ENCODE results near the gene GSTM4. TPM values are rescaled to one million over a fixed set of nuclear protein-coding genes. Genes with fewer than 3 reads are reported as not detected.

The GSTM4 gene
- polyA plus RNA-seq, 2 donors = 22.9 to 26.4 TPM

DNA sequence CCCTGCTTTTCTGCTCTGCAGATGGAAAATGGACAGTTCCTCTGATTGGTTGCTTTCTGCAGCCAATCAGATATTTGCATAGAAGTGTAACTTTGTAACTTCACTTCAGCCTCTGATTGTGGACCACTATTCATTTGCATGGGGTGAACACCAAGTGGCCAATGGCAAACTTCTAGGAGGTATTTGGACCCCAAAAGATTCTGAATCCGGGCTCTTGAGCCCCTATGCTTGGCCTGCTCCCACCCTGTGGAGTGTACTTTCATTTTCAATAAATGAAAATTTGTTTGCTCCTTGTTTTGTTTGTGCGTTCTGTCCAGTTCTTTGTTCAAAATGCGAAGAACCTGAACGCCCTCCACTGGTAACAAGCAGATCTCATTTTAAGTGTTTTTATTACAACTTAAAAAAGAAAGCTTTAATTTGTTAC, 6.4 kb upstream of the GSTM4 start:
- WGBS, 2 donors = 61 to 73% methylated on average over 4 of the region's 4 CpGs
- Histone ChIP-seq H3K36me3 (ENCODE audit: control insufficient read depth in 2 of 2, insufficient read depth in 2 of 2, low read length in 1 of 2) (no peaks in the 10 kb centered on the region), H3K9me3 (ENCODE audit: control insufficient read depth in 2 of 2, insufficient read depth in 1 of 2, low read depth in 1 of 2, low read length in 1 of 2) (no peaks in the 10 kb centered on the region), H3K27ac (ENCODE audit: low read depth in 2 of 2, low read length in 1 of 2) (no peak overlapping the region), H3K4me3 (ENCODE audit: low read depth in 1 of 2, low read length in 2 of 2) (peak overlapping the region in 1 of 2 donors; percentile 15), H3K4me1 (ENCODE audit: control insufficient read depth in 2 of 2, insufficient read depth in 2 of 2, low read length in 1 of 2) (peaks cover 0 to 1% of the 10 kb centered on the region in 2 donors), H3K27me3 (ENCODE audit: control insufficient read depth in 1 of 2, insufficient read depth in 2 of 2, low read length in 2 of 2) (no peaks in the 10 kb centered on the region)

DNA sequence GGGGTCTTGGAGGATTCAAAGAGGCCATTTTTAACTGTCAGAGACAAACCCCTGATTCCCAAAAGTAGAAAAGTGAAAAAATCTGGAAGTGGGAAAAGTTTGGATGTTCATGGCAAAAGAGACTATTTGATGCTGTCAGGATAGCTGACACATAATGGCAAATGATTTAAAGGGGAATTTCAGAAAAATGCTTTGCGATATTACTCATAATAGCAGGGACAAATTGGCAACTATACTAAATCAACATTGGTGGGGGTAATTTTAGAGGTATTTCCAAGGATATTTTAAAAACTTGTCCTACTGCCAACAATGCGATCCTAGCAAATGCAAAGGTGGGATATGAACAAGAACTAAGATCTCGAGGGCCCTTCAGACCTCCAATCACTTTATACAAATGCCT, 5.3 kb upstream of the GSTM4 start:
- H3K27ac ChIP-seq (ENCODE audit: low read depth in 2 of 2, low read length in 1 of 2) = no peak overlapping the region
- H3K4me1 ChIP-seq (ENCODE audit: control insufficient read depth in 2 of 2, insufficient read depth in 2 of 2, low read length in 1 of 2) = peaks cover 0 to 7% of the 10 kb centered on the region in 2 donors
- no peaks in the 10 kb centered on the region for H3K36me3 ChIP-seq (ENCODE audit: control insufficient read depth in 2 of 2, insufficient read depth in 2 of 2, low read length in 1 of 2)
- H3K27me3 ChIP-seq (ENCODE audit: control insufficient read depth in 1 of 2, insufficient read depth in 2 of 2, low read length in 2 of 2) = no peaks in the 10 kb centered on the region
- no peaks in the 10 kb centered on the region for H3K9me3 ChIP-seq (ENCODE audit: control insufficient read depth in 2 of 2, insufficient read depth in 1 of 2, low read depth in 1 of 2, low read length in 1 of 2)
- 79 to 87% methylated on average over 3 of the region's 3 CpGs for WGBS, 2 donors
- no peak overlapping the region for H3K4me3 ChIP-seq (ENCODE audit: low read depth in 1 of 2, low read length in 2 of 2)

DNA sequence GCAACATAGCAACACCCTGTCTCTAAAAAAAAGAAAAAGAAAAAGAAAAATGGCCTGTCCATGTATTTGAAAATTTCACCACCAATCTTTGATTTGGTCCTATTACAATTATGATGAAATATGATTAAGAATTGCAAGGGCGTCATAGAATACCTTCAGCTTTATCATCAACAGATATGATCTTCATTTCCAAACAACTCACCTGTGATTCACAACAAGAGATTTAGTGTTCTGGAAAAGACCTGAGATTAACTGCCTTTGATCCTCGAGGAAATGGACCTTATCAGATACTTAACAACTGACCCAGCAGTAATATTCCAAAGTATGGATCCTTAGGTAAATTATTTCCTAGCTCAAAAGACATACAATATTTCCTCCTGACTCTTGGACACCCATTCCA, 3.5 kb upstream of the GSTM4 start:
- Histone ChIP-seq H3K27me3 (ENCODE audit: control insufficient read depth in 1 of 2, insufficient read depth in 2 of 2, low read length in 2 of 2) (no peaks in the 10 kb centered on the region), H3K4me1 (ENCODE audit: control insufficient read depth in 2 of 2, insufficient read depth in 2 of 2, low read length in 1 of 2) (peaks cover 0 to 9% of the 10 kb centered on the region in 2 donors), H3K4me3 (ENCODE audit: low read depth in 1 of 2, low read length in 2 of 2) (no peak overlapping the region), H3K36me3 (ENCODE audit: control insufficient read depth in 2 of 2, insufficient read depth in 2 of 2, low read length in 1 of 2) (no peaks in the 10 kb centered on the region), H3K9me3 (ENCODE audit: control insufficient read depth in 2 of 2, insufficient read depth in 1 of 2, low read depth in 1 of 2, low read length in 1 of 2) (no peaks in the 10 kb centered on the region), H3K27ac (ENCODE audit: low read depth in 2 of 2, low read length in 1 of 2) (no peak overlapping the region)
- WGBS, 2 donors = 62 to 72% methylated on average over 2 of the region's 2 CpGs

DNA sequence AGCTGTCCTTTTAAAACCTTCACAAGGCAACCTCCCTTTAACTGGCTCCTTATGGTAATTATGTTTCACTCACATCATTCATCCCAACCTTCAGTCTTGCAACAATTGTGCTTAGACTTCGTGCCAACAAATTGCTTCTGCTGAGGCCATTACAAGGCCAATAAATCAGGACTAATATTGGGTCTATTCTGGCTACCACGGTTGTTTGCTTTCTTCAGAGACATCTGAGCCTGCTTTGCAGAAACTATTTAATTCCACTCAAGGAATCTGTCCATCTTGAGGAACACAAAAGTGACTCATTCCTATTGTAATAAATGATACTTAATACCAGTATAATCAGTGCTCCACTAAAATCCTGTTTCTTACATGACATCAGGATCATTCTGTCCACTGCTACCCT, 2.6 kb upstream of the GSTM4 start:
- 57 to 60% methylated on average over 2 of the region's 2 CpGs for WGBS, 2 donors
- H3K4me3 ChIP-seq (ENCODE audit: low read depth in 1 of 2, low read length in 2 of 2) = no peak overlapping the region
- H3K36me3 ChIP-seq (ENCODE audit: control insufficient read depth in 2 of 2, insufficient read depth in 2 of 2, low read length in 1 of 2) = no peaks in the 10 kb centered on the region
- H3K27ac ChIP-seq (ENCODE audit: low read depth in 2 of 2, low read length in 1 of 2) = no peak overlapping the region
- no peaks in the 10 kb centered on the region for H3K27me3 ChIP-seq (ENCODE audit: control insufficient read depth in 1 of 2, insufficient read depth in 2 of 2, low read length in 2 of 2)
- H3K9me3 ChIP-seq (ENCODE audit: control insufficient read depth in 2 of 2, insufficient read depth in 1 of 2, low read depth in 1 of 2, low read length in 1 of 2) = no peaks in the 10 kb centered on the region
- H3K4me1 ChIP-seq (ENCODE audit: control insufficient read depth in 2 of 2, insufficient read depth in 2 of 2, low read length in 1 of 2) = peaks cover 0 to 10% of the 10 kb centered on the region in 2 donors

DNA sequence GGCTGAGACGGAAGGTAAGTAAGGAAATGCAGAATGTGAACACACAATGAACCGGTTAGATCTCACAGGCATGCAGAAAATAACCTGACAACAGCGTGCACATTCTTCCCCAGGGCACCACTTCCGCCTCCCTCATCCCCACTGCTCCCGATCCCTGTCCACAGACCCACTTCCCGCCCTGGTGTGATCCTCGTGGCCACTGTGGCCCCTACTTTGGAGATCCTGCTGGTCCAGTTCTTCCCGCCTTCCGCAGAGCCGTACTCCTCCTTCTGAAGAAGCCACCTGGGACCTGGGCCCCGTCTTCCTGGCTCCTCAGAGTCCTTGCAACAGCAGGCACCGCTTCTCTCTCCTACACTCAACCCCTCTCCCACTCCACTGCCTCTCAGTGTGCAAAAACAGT, 1.4 kb upstream of the GSTM4 start:
- H3K27ac ChIP-seq (ENCODE audit: low read depth in 2 of 2, low read length in 1 of 2) = no peak overlapping the region
- H3K27me3 ChIP-seq (ENCODE audit: control insufficient read depth in 1 of 2, insufficient read depth in 2 of 2, low read length in 2 of 2) = no peaks in the 10 kb centered on the region
- peaks cover 0 to 10% of the 10 kb centered on the region in 2 donors for H3K4me1 ChIP-seq (ENCODE audit: control insufficient read depth in 2 of 2, insufficient read depth in 2 of 2, low read length in 1 of 2)
- 90 to 92% methylated on average over 12 of the region's 12 CpGs for whole genome bisulfite sequencing, 2 donors
- no peak overlapping the region for H3K4me3 ChIP-seq (ENCODE audit: low read depth in 1 of 2, low read length in 2 of 2)
- no peaks in the 10 kb centered on the region for H3K9me3 ChIP-seq (ENCODE audit: control insufficient read depth in 2 of 2, insufficient read depth in 1 of 2, low read depth in 1 of 2, low read length in 1 of 2)
- peaks cover 0 to 6% of the 10 kb centered on the region in 2 donors for H3K36me3 ChIP-seq (ENCODE audit: control insufficient read depth in 2 of 2, insufficient read depth in 2 of 2, low read length in 1 of 2)

- no peaks in the 10 kb centered on the region for H3K27me3 ChIP-seq (ENCODE audit: control insufficient read depth in 1 of 2, insufficient read depth in 2 of 2, low read length in 2 of 2)
- peaks cover 0 to 10% of the 10 kb centered on the region in 2 donors for H3K4me1 ChIP-seq (ENCODE audit: control insufficient read depth in 2 of 2, insufficient read depth in 2 of 2, low read length in 1 of 2)
- WGBS, 2 donors = 89 to 90% methylated on average over 4 of the region's 4 CpGs
- peaks cover 0 to 6% of the 10 kb centered on the region in 2 donors for H3K36me3 ChIP-seq (ENCODE audit: control insufficient read depth in 2 of 2, insufficient read depth in 2 of 2, low read length in 1 of 2)
- H3K27ac ChIP-seq (ENCODE audit: low read depth in 2 of 2, low read length in 1 of 2) = no peak overlapping the region
- H3K9me3 ChIP-seq (ENCODE audit: control insufficient read depth in 2 of 2, insufficient read depth in 1 of 2, low read depth in 1 of 2, low read length in 1 of 2) = no peaks in the 10 kb centered on the region
- H3K4me3 ChIP-seq (ENCODE audit: low read depth in 1 of 2, low read length in 2 of 2) = no peak overlapping the region
Observed at GRCh38 chr1:109657395-109657794, 1.5 kb downstream of the GSTM4 start.

GRCh38 chr1:109657970-109658369, 2.1 kb downstream of the GSTM4 start:
- no peaks in the 10 kb centered on the region for H3K9me3 ChIP-seq (ENCODE audit: control insufficient read depth in 2 of 2, insufficient read depth in 1 of 2, low read depth in 1 of 2, low read length in 1 of 2)
- no peak overlapping the region for H3K4me3 ChIP-seq (ENCODE audit: low read depth in 1 of 2, low read length in 2 of 2)
- H3K27ac ChIP-seq (ENCODE audit: low read depth in 2 of 2, low read length in 1 of 2) = no peak overlapping the region
- H3K4me1 ChIP-seq (ENCODE audit: control insufficient read depth in 2 of 2, insufficient read depth in 2 of 2, low read length in 1 of 2) = peaks cover 0 to 10% of the 10 kb centered on the region in 2 donors
- H3K36me3 ChIP-seq (ENCODE audit: control insufficient read depth in 2 of 2, insufficient read depth in 2 of 2, low read length in 1 of 2) = peaks cover 0 to 6% of the 10 kb centered on the region in 2 donors
- H3K27me3 ChIP-seq (ENCODE audit: control insufficient read depth in 1 of 2, insufficient read depth in 2 of 2, low read length in 2 of 2) = no peaks in the 10 kb centered on the region
- 73 to 80% methylated on average over 7 of the region's 7 CpGs for WGBS, 2 donors

GRCh38 chr1:109658533-109659042, 2.7 kb downstream of the GSTM4 start:
- peaks cover 0 to 10% of the 10 kb centered on the region in 2 donors for H3K4me1 ChIP-seq (ENCODE audit: control insufficient read depth in 2 of 2, insufficient read depth in 2 of 2, low read length in 1 of 2)
- H3K27me3 ChIP-seq (ENCODE audit: control insufficient read depth in 1 of 2, insufficient read depth in 2 of 2, low read length in 2 of 2) = no peaks in the 10 kb centered on the region
- H3K27ac ChIP-seq (ENCODE audit: low read depth in 2 of 2, low read length in 1 of 2) = no peak overlapping the region
- 45 to 53% methylated on average over 3 of the region's 3 CpGs for WGBS, 2 donors
- peaks cover 0 to 6% of the 10 kb centered on the region in 2 donors for H3K36me3 ChIP-seq (ENCODE audit: control insufficient read depth in 2 of 2, insufficient read depth in 2 of 2, low read length in 1 of 2)
- H3K9me3 ChIP-seq (ENCODE audit: control insufficient read depth in 2 of 2, insufficient read depth in 1 of 2, low read depth in 1 of 2, low read length in 1 of 2) = no peaks in the 10 kb centered on the region
- no peak overlapping the region for H3K4me3 ChIP-seq (ENCODE audit: low read depth in 1 of 2, low read length in 2 of 2)

DNA sequence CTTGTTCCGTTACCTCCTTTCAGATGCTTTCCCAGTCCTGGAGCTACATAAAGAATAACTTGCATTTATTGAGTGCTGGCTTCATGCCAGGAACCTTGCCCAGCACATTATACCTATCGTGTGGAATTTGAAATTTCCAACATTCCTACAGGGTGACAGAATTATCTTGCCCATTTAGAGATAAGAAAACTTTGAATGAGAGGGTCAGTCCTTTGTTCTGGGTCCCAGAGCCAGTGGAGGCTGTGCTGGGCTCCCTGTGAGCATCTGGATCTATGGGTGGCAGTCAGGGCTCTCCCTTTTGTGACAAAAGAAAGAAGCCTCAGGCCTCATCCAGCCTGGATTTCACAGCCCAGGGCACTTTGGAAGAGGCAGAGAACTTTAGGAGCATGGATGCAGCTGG, 3.2 kb downstream of the GSTM4 start:
- Histone ChIP-seq H3K27ac (ENCODE audit: low read depth in 2 of 2, low read length in 1 of 2) (no peak overlapping the region), H3K4me3 (ENCODE audit: low read depth in 1 of 2, low read length in 2 of 2) (no peak overlapping the region), H3K9me3 (ENCODE audit: control insufficient read depth in 2 of 2, insufficient read depth in 1 of 2, low read depth in 1 of 2, low read length in 1 of 2) (no peaks in the 10 kb centered on the region), H3K27me3 (ENCODE audit: control insufficient read depth in 1 of 2, insufficient read depth in 2 of 2, low read length in 2 of 2) (no peaks in the 10 kb centered on the region), H3K36me3 (ENCODE audit: control insufficient read depth in 2 of 2, insufficient read depth in 2 of 2, low read length in 1 of 2) (peaks cover 0 to 6% of the 10 kb centered on the region in 2 donors), H3K4me1 (ENCODE audit: control insufficient read depth in 2 of 2, insufficient read depth in 2 of 2, low read length in 1 of 2) (peaks cover 0 to 10% of the 10 kb centered on the region in 2 donors)
- WGBS, 2 donors = 59 to 63% methylated on average over 2 of the region's 2 CpGs

GRCh38 chr1:109659997-109660690, 4.2 kb downstream of the GSTM4 start:
- H3K4me3 ChIP-seq (ENCODE audit: low read depth in 1 of 2, low read length in 2 of 2) = no peak overlapping the region
- no peaks in the 10 kb centered on the region for H3K27me3 ChIP-seq (ENCODE audit: control insufficient read depth in 1 of 2, insufficient read depth in 2 of 2, low read length in 2 of 2)
- H3K9me3 ChIP-seq (ENCODE audit: control insufficient read depth in 2 of 2, insufficient read depth in 1 of 2, low read depth in 1 of 2, low read length in 1 of 2) = no peaks in the 10 kb centered on the region
- peaks cover 0 to 6% of the 10 kb centered on the region in 2 donors for H3K36me3 ChIP-seq (ENCODE audit: control insufficient read depth in 2 of 2, insufficient read depth in 2 of 2, low read length in 1 of 2)
- 60 to 83% methylated on average over 5 of the region's 5 CpGs for WGBS, 2 donors
- H3K27ac ChIP-seq (ENCODE audit: low read depth in 2 of 2, low read length in 1 of 2) = no peak overlapping the region
- H3K4me1 ChIP-seq (ENCODE audit: control insufficient read depth in 2 of 2, insufficient read depth in 2 of 2, low read length in 1 of 2) = peaks cover 0 to 5% of the 10 kb centered on the region in 2 donors

Measured in esophagus (tissue), 2 donors.